HG03066 (cell line): ENCODE results near the gene LRRN4CL.
"Not testable (repeated sequence)": the region's sequence is repeated elsewhere in the genome, so short reads cannot be mapped to it uniquely, and the experiment has no call there.

Experiments
- ATAC-seq: cut with Tn5 transposase; IDR thresholded peaks from one replicate; pipeline ENCODE4 v1.9.1; 2021; ENCODE audit warnings: low read depth; ENCODE audit not compliant: unreplicated experiment

The LRRN4CL gene

DNA sequence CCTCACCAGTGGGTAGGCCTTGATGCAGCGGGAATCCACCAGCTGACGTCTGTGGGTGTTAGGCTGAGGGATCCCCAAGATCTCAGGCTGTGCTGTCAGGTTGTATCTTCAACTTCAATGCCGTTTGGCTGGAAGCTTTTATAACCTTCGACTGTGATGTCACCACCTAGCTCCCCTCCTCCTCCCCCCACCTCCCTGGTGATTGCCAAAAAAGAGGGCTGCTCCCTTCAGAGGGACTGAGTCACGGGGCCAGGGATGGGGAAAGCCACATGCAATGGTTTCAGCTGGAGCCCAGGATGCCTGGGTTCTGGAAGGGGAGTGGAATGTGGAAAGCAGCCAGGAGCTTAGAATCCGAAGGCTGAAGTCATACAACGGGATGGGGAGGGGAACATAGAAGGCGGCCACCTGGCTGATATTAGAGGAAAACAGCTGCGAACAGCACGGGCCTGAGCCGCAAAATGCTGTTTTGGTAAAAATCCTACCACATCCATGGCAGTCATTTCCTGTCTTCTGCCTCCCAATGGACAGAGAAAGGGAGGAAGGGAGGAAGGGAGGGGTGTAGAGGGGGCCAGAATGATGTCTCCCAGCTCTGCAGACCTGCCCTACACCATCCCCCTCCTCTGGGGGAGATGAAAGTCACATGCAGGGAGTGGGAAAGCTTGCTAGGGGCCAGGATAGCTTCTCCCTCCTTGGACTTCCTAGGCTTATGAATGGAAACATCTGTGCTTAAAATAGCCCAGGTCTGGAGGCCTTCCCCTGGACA is at the start of gene LRRN4CL:
TSS of gene LRRN4CL (minus strand) at position 110 of the 763 bp plus-strand sequence. CDS start 1,022 bp downstream, outside the sequence.
- ATAC-seq = no peak

DNA sequence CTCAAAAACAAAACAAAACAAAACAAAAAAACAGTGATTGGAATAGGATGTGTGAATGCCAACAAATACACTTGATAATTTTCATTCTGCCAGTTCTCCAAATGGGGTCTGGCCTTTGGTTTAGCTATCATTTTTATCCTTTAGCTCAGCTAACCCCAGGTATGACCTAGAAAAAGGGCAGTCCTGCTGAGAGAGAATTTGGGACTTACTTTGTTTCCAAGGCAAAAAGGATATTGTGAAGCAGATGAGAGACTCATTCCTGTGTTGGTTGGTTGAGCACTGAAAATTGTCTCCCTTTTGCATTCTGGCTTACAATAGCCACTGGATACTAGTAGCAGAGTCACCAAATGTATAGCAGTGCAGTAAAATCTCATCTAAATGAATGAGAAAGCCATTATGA is 47.9 kb upstream of the LRRN4CL start:
- no peak for ATAC-seq

DNA sequence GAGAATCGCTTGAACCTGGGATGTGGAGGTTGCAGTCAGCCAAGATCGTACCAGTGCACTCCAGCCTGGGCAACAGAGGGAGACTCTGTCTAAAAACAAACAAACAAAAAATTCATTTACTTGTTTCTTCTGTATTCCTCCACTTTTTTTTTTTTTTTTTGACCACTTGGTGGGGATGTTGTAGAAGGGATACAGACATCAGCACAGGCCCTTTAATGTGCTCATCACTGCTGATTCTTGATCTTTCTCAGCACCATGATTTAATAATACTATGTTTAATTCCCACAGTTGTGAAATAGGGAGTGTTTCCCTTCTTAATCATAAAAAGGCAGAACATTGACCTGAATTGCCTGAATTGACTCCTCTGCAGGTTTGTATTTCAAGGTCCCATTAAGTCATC is 43.5 kb upstream of the LRRN4CL start:
- no peak for ATAC-seq

DNA sequence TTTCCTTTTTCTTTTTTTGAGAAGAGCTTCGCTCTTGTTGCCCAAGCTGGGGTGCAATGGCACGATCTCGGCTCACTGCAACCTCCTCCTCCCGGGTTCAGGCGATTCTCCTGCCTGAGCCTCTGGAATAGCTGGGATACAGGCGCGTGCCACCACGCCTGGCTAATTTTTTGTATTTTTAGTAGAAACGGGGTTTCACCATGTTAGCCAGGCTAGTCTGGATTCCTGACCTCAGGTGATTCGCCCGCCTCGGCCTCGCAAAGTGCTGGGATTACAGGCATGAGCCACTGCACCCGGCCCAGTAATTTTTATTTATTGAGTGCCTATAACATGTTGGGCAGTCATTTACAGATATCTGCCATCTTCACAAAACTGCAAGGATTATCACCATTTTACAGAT is 40.7 kb upstream of the LRRN4CL start:
- not testable (repeated sequence) for ATAC-seq

DNA sequence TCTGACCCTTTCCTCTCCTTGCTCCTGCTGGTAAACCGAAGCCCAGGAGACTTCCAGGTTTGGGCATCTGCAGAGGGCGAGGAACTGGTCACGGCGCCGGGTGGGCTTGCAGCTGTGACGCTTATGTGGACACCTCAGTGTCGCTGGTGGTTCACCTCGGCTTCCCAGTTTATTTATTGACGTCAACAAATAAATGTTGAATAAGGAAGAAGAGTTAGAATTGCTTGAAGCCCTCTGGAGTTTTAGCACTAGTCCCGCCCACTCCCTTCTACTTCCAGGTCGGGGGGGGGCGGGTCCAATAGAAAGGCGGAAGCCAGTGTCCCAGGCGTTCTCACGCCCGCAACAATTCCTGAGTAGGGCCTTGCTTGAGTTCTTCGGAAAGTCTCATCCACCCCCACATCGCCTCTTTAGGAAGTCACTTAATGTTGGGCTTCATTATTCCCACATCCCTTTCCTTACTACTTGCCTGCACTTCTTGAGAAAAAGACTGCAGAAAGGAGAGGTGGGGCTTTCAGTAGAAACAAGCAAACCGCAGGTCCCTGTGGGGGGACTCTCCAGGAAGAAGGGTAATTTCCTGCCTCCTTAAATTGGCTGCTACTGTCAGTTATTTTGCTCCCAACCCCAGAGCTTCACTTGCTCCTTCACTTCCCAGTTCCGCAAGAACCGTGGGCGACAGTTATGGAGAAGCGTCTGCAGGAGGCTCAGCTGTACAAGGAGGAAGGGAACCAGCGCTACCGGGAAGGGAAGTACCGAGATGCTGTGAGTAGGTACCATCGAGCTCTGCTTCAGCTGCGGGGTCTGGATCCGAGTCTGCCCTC is 39.0 kb upstream of the LRRN4CL start, which contains the start of gene TTC9C:
TSS of gene TTC9C (plus strand) at position 316 of the 818 bp plus-strand sequence. CDS start at position 679, 363 bp downstream.
- ATAC-seq = no peak

DNA sequence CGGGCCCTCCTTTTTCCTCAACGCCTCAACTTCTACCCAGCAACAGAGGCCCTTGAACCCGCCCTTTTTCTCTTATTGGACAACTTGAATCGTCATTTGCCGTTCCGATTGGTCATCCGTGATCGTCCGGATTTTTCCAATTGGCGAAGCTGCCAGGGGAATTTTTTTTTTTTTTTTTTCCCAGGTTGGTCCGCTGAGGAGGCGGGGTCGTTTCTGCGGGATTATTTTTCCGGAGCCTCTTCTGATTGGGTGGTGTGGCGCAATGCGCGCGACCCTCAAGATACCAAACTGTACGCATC is 38.5 kb upstream of the LRRN4CL start:
- peak; percentile 53 for ATAC-seq

DNA sequence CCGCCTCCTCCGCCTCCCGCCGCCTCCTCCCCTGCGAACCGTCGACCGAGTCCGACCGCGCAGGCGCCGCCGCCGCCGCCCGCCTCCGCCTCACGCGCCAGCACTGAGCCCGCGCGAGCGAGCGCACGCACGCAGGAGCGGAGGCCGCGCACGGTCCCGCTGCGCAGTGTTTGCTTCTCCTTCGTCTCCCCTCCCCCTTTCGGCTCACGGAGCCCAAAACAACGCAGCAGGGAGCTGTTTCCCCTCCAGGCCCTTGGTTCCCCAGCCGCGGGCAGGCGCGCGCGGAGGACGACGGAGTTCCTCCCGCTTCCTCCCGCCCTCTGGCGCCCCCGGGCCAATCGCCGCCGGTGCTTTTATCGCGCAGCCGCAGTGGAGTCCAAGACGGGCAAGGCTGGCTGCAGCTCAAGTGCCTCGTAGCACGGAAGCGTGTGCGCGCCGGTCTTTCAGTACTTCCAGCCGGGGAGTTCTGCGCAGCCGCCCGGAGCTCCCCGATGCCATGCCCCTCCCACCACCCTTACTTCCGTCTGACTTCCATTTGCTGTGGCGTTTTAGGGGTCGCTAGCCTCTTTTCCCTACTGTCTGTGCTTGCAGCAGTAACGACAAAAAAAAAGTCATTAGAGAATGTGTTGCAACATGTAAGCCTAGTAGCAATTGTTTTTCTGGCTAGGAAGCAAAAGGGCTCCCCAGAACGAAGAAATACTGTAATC is 38.0 kb upstream of the LRRN4CL start, which contains the start of gene HNRNPUL2:
TSS of gene HNRNPUL2 (minus strand) at position 293 of the 707 bp plus-strand sequence. CDS start 301 bp downstream, outside the sequence.
- peak; percentile 72 for ATAC-seq

DNA sequence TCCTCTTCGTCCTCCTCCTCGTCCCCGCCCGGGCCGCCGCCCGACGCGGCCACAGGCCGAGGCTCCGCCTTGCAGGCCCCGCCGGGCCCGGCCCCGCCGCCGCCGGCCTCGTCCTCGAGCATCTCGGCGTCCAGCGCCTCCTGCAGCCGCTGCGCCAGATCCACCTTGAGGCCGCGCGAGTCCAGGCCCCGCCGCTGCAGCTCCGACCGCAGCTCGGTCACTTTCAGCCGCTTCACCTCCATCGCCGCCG is 37.5 kb upstream of the LRRN4CL start:
- no peak for ATAC-seq

DNA sequence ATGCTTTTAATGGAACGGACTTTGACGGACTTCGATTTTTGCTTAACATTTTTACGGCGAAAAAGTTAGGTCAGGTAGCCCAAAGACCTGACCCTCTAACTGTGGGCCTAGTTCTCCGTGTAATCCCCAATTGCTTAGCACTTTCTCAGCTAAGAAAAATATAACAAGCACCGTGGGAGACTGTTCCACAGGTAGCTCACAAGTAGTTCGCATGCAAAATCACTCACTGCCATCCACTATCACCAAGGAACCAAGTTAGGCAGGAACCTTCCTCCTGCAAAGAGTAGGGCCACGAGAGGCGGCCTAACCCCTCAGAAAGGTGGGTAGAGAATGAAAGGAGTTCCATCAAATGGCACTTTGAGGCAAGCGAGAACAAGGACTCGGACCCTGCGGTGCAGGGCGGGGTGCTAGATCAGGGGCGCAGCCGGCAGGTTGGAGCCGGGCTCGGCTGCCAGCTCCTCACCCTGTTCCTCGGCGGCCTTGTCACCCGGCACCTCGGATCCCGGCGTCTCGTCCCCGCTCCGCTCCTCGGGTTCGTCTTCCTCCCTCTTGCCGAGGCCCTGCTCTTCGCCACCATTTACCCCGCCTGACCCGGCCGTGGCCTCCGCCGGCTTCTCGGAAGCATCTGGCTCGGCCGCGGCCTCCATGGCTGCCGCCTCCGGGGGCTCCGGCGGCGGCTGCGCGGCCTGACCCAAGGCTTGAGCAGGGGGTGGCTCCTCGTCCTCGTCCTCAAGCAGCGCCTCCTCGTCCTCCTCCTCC is 37.0 kb upstream of the LRRN4CL start:
- peak; percentile 0 for ATAC-seq

DNA sequence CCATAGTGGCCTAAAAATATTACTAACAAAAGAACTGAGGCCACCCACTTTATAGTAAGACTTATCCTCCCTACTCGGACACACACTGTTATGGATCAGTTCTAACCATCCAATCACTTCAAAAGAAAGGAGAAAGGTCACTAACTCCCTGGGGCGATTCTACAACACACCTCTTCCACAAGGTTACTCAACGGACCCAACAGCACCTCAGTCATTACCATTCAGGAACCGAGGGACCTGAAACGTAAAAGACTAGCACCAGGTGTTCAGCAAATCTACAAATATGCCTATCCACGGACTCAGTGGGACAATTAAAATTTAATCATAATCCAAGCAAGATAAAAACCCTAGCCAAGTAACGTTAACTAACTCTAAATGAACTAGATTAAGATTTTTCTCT is 36.3 kb upstream of the LRRN4CL start:
- no peak for ATAC-seq

DNA sequence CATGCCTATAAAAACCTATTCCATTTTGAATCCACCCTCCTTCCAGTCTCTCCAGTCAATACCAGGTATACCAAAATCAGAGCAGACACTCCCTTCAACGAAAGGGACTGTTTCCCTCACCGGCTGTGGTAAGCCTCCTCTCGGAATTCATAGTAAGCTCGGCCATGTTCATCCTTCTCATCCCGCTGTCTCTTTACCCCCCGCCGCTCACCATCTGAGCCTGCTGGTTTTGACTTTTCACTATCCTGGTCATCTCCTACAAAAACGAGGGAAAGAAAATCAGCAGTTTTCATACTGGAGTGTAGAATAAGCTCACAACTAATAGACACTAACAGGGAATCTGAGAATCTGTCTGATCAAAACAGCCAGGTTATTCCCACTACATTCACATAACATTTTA is 34.8 kb upstream of the LRRN4CL start:
- ATAC-seq = no peak

DNA sequence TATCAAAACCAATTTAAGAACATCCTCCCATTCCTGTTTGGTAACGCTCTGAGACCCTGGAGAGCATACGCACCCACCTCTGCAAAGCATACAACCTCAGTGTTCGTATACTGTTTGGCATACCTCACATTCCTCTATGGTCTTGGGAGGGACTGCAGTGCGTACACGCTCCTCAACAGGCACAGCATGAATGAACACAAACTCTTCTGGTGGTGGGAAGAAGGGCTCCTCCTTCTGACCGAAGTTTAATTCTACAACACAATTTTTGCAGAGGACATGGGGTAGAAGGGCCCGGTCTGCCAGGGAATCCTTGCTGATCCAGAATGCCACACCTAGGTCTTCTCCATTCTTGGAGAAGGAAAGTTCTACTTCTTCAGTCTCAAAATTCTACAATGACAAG is 32.7 kb upstream of the LRRN4CL start:
- no peak for ATAC-seq

DNA sequence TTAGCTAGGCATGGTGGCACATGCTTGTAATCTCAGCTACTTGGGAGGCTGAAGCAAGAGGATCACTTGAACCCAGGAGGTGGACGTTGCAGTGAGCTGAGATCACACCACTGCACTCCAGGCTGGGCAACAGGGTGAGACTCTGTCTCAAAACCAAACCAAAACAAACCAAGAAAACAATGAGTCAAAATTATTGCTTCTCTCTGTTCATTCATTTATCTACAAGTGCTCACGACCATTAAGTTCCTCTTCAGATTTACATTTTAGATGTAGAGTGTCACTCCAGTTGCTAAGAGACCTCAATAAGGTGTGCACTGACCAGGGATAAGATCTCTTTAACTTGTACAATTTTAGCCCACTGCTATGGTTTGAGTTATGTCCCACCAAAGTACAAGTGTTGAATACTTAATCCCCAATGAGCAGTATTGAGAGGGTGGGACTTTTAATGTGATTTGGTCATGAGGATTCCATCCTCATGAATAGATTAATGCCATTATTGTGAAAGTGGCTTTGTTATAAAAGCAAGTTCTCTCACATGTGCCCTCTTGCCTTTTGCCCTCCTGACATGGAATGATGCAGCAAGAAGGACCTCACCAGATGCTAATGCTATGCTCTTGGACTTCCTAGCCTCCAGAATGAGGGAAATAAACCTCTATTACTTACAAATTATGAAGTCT is 30.1 kb upstream of the LRRN4CL start:
- ATAC-seq = no peak

DNA sequence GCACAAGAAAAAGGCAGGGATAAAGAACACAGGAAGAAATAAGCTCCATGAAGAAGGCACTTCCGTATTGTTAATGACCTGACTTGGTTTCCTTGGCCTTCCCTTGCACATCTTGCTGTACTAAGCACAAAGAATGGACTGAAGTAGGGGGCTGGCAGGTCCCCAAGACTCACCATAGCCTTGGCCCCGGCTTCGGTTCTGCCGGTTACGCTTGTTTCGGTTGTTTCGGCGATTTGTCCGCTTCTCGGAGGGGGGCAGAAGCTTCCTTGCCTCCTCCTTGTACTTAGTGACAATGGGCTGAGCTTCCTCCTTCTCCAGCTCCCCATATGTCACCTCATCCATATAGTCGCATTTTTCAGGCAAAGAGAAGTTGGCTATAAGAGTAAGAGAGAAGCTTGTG is 27.5 kb upstream of the LRRN4CL start:
- no peak for ATAC-seq

DNA sequence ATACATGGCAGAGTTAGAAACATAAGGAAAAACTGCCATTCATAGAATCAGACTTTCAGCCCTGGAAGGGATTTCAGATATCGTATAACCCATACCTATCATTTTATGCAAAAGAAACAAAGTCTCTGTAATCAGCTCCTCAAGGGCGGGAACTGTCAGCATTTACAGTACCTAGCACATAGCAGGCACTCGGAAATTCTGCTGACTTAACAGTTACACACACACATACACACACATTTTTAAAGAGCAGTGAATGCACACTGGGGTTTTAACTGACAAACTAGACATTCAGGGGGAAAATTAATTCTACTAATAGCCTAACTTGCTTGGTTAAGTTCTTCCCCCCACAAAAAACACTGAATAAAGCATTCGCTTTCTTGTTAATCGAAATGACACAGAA is 26.9 kb upstream of the LRRN4CL start:
- no peak for ATAC-seq

DNA sequence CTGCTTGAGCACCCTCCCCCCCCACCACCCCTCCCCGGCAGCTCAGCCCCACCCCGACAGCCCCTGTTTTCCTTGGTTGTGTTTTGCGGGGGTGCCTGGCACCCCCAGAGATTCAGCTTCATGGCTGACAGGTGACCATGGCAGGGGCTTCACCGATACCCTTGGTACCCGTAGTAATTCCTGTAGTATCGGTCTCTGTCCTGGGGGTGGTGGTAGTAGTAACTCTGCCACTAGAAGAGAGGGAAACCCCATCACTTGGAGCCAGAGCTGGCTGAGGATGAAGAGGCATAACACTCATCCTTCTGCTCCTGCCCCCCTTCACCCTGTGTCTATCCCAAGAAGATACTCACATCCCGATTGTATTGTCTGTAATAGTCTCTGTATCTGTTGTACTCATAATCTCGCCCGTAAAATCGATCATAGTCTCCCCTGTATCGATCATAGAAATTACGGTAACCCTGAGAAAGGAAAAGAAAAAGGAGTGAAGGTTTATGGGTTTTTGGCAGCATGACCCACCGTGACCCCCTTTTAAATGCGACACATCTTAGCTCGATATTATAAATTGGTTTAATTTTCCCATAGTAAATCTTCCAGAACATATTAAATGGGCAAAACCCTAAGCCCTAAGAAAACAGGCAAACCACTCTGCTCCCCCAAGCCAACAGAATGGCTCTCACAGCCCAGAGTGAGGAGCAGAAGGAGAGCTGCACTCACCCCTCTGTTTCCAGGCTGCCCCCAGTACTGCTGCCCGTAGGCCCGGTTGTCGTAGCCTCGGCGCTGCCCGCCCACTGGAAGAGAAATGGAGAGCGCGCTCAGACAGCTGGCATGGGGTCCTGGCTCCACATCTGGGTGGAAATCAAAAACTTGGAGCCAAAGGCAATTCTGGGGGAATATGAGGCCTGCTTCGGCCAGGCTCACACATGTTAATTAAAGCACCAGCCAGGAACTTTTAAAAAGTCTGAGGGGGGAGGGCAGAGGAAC is 26.1 kb upstream of the LRRN4CL start:
- no peak for ATAC-seq

DNA sequence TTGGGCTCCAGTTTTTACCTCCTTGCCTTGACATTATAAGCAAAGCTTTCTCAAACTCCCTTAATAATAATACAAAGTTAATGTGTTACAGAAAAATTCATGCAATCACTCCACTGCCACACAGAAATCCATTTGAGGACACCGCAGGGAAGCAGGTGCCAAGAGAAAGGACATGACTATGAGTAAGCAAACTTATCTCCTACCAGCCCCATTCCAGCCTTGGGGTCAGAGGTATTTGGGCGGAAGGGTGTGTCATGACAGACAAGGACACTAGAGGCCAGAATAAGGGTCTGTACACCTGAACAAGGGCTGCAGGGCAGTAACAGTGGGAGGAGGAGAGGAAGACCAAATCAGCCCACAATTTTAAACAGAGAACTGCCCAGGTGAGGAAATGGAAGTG is 24.0 kb upstream of the LRRN4CL start:
- no peak for ATAC-seq

DNA sequence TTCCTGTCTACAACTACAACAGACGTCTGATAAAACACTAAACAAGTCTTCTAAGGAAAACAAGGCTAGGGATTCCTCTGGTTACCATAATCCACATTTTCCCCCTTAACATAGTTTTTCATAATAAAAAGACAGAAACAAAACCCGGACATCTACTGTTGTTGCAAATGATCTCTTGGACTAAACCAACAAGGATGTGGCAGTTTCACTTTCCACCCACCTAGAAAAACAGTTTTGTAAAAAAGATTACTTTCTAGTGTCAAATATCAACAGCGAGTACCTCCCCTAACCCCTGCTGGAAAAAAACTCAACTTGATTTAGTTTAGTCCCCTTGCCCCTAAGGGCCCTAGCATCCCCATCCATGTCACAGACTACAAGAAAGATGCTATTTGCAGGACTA is 23.5 kb upstream of the LRRN4CL start:
- ATAC-seq = no peak

DNA sequence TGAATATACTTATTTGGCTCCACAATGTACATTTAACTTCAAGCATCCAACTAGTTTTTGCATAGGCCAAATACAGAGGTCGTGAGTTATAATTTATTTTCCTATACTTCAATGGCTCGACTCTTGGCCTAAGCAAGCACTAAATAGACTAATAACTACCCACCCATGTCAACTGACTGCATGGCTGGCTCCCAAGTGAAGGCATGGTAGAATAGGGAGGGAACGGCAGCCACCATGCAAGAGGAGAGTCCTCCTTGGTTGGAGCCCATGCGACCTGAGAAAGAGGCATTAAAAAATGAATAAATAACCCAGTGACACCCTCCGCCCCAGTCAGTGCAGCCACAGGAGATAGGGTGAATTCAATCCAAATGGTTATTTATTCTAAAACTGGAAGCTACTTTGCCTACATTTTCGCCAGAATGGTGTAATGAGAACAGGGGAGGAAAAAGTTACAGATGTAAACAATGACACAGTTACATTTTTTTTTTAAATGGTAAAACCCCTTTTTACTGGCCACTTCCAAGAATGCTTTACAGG is 23.0 kb upstream of the LRRN4CL start:
- no peak for ATAC-seq
